Measurements from ENCODE around the gene TPSB2.
A peak's percentile ranks its signal among the peaks of the same experiment; 100 is the strongest.
"Not testable (repeated sequence)": the region's sequence is repeated elsewhere in the genome, so short reads cannot be mapped to it uniquely, and the experiment has no call there.

The TPSB2 gene

DNA sequence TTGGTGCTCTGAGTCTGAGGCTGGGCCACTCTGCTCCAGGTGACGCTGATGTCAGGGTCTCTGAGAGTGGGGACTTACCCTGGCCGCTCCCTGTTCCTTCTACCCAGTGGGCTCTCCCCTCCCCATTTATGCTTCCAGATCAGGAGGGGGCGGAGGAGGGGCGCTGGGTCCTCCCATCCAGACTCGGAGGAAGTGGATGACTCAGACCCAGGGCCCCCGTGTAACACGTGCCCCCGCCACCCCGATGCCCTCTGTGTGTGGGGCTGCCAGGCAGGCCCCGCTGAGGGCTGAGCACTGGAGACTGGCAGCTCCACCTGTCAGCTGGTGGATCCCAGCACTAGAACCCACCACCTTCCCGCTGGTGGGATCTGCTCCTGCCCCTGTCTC lies at the start of gene TPSB2:
Gene TPSB2 (minus strand): TSS at position 101 of the 387 bp plus-strand sequence. CDS start 233 bp downstream, outside the sequence.
- not testable (repeated sequence) for DNase-seq (ENCODE audit: low spot score)

DNA sequence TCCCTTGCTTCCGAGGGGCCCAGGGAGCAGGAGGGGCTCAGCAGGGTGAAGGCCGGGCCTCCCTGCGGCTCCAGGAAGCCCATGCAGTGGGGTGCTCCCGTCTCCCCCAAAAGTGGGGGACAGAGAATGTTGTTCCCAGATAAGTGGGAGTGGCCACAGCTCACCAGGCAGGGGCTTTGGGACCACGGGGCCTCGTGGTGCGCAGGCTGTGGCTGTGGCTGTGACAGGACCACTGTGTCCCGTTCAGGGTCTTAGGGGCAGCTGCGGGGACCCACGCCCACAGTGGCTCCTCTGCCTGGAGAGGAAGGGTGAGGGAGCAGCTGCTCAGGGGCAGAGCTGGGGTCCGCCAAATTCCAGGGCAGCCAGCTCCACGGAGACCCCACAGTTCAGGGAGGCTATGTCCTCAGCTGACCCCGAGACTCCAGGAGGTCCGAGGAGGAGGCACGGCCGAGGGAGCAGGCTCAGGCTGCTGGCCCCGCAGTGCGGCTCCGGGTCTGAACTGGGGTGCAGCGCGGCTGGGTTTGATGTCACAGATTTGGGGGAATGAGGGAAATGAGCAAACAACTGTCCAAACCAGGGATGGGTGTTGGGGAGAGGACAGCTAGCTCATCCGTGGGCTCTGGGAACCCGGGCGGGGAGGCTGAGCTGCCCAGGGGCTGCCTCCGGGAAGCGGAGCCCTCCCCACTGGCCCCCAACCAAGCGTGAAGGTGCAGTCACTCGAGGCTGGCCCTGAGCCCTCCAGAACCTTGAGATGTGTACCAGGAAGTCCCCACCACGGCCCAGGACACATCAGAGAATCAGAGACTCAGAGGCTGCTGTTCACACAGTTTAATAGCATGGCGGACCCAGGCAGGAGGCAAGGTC lies 49.3 kb upstream of the TPSB2 start:
- no peak for DNase-seq (ENCODE audit: low spot score)

DNA sequence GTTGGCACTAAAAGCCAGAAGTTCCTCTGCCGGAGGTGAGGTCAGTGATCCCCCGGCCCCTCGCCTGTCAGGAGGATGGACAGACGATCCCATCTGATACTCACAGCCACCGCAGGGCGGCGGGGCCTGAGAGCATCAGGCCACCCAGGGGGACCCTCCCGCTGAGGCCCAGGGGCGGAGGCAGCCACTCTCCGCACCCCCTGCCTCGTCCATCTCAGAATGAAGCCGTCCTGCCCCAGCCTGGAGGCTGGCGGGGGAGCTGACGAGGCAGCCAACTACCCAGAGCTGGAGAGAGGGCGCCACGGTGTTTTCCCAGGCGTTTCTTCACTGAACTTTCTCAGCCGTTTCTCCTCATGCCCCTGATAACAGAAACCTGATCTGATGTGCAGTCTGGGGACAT lies 48.5 kb upstream of the TPSB2 start:
- DNase-seq (ENCODE audit: low spot score), result no peak

DNA sequence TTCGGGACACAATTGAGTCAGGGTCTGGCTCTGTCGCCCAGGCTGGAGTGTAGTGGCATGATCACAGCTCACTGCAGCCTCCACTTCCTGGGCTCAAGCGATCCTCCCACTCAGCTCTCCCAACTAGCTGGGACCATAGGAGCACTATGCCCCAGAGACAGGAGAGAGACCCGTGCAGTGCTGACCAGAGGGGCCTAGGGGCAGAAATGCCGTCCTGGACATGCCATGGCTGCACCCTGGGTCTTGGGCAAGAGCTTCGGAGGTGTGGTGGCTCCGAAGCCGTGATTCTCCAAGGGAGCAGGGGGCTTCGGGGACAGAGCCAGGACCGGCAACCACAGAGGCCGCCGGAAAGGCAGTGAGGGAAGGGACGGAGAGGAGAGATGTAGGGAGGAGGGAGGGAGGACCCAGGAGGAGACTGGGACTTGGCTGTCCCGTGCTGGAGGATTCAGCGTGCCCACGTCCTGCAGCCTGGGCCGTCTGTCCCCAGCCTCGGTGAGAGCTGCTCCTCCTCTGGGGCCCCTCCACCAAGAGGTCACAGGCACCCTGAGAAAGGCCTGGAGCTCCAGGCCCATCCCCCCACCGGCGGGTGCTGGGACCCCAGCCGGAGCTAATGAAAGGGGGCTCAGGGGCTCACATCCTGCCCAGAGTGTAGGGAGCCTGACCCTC lies 47.8 kb upstream of the TPSB2 start:
- DNase-seq (ENCODE audit: low spot score), result peak; percentile 57

DNA sequence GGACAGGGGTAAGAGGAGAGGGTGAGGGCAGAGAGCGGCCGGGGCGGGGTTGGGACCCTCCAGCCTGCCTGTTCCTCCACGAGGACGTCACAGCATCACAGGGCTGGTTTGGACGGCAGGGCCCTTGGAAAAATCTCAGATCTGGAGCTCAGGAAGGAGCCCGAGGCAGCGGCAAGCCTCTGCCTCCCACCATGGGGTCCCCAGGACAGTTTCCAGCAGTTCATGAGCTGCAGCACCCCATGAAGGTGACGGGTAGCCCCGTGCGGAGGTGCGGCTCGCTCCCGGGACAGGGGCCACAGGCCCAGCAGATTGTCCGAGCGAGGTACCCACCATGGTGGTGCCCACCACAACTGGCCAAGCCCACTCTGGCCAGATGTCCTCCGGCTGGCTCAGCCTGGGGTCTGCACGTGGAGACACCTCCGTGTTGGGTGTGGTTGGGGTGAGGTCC lies 47.2 kb upstream of the TPSB2 start:
- DNase-seq (ENCODE audit: low spot score), result peak; percentile 60

DNA sequence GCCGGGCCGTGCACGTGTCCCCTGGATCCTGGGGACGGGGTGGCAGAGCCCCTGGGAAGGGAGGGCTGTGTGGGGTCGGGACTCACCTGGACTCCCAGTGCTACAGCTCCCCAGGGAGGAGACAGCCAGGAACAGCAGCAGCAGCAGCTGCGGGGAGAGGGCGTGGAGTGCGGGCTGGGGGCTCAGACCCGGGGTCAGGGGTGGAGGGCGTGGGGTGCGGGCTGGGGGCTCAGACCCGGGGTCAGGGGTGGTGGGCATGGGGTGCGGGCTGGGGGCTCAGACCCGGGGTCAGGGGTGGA lies 46.5 kb upstream of the TPSB2 start:
- no peak for DNase-seq (ENCODE audit: low spot score)

DNA sequence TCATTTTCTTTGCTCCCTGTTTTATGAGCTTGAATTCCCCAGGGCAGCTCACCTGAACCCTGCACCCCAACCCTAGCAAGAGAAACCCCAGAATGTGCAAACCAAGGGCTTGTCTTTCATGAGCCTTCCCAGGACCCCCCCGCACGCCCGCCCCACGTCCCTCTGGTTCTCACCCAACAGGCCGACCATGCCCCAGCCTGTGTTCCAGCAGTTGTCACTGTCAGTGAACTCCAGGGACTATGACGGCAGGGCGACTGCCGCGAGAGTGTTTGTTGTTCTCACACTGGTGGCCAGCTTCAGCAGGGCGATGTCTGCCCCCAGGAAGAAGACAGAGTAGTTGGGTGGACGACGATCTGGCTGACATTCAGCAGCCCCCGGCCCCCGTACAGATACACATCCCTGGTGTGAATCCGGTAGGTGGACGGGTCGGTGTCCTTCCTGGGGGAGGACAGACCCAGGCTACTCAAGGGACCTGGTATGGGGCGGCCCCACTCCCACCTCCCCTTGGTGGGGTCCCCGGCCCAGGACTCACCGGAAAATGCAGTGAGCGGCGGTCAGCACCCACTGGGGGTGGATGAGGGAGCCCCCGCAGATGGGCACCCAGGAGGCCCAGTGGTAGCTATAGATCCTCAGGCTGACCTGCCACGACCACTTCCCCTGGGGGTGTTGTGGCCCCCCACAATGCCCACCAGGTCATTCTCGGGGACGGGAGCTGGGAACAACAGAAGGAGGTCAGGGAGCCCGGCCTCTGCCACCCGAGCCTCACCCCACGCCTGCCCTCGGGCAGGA lies 46.0 kb upstream of the TPSB2 start:
- peak; percentile 55 for DNase-seq (ENCODE audit: low spot score)

DNA sequence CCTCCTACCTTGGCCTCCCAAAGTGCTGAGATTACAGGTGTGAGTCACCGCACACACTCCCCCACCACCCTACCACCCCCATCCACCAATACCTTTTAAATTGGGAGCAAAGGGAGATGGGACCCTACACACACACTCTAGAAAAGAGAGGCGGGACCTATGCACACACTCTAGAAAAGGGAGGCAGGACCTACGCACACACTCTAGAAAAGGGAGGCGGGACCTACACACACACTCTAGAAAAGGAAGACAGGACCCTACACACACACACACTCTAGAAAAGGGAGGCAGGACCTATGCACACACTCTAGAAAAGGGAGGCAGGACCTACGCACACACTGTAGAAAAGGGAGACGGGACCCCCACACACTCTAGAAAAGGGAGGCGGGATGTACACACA lies 44.8 kb upstream of the TPSB2 start:
- DNase-seq (ENCODE audit: low spot score), result no peak

DNA sequence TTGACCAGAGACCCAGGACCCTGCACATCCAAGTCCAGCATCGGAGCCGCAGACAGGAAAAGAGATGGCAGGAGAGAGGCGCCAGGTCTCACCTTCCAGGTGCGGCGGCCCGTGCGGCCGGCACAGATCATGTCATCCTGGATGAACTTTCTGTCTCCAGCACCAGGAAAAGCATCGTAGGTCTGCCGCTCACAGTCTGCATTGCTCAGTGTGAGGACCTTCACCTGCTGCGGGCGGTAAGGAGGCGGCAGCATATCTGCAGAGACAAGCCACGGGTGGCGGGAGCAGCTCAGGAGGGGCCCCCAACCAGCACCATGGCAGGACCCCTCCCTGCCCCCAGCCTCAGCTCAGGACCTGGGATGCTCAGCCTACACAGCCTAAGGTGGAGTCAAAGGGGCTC lies 43.8 kb upstream of the TPSB2 start:
- peak; percentile 53 for DNase-seq (ENCODE audit: low spot score)

DNA sequence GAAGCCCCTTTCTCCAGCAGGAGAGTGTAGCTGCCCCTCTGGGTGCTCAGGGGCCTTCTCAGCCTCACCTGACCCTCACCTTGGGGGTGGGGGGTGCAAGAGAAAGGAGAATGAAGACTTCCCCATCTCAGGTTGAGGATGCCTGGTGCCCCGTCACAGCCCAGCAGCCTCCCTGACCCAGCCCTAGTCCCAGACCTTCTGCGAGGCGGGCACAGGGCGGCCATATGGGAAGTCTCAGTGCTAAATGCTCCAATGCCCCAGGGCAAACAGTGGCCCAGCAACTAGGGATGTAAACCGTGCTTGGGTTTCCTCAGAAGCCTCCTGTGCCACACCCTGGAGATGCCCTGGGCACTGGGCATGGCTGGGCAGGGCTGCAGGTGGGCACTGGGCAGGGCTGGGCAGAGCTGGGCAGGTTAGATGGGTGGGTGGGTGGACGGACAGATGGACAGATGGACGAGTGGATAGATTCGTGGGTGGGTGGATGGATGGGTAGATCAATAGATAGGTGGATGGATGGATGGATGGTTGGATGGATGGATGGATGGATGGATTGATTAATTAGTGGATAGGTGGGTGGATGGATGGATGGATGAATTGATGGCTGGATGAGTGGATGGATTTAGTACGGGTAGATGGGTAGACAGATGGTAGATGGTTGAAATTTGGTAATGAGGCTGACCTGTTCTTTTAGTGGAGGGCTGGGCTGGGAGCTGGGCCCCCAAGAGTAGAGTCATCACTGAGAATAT lies 42.6 kb upstream of the TPSB2 start:
- no peak for DNase-seq (ENCODE audit: low spot score)

DNA sequence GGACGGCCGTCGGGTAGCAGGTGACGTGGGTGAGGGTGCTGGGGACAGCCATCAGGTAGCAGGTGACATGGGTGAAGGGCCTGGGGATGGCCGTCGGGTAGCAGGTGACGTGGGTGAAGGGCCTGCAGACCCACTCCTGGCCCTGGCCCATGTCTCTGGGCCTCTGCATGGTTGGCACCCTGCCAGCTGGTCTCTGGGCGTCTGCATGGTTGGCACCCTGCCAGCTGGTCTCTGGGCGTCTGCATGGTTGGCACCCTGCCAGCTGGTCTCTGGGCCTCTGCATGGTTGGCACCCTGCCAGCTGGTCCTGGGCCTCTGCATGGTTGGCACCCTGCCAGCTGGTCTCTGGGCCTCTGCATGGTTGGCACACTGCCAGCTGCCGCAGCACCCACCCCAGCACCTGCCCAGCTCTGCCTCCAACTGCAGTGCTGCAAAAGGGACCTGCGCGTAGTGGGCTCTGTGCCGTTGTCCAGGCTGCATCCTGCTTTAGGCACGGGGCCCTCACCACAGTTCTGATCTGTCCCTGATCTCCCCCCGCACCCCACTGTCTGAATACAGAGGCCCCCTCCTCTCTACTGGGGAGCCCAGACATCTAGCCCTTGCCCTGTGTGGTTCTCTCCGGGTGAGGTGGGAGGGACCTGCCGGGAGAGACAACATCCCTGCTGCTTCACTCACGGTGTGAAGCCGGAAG lies 41.9 kb upstream of the TPSB2 start:
- peak; percentile 72 for DNase-seq (ENCODE audit: low spot score)

DNA sequence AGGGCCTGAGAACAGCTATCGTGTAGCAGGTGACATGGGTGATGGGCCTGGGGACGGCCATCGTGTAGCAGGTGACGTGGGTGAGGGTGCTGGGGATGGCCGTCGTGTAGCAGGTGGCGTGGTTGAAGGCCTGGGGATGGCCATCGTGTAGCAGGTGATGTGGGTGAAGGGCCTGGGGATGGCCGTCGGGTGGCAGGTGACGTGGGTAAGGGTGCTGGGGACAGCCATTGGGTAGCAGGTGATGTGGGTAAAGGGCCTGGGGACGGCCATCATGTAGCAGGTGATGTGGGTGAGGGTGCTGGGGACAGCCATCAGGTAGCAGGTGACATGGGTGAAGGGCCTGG lies 41.4 kb upstream of the TPSB2 start:
- peak; percentile 62 for DNase-seq (ENCODE audit: low spot score)

DNA sequence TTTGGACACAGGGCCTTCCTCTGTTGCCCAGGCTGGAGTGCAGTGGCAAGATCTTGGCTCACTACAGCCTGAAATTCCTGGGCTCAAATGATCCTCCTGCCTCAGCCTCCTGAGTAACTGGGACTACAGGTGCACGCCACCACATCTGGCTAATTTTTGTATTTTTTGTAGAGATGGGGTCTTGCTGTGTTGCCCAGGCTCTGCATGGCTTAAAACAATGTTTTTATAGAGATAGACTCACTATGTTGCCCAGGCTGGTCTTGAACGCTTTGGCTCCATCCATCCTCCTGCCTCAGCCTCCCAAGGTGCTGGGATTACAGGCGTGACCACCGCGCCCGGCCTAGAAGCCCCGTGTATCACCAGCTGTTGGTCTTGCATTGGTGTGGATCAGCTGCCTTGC lies 39.4 kb upstream of the TPSB2 start:
- not testable (repeated sequence) for DNase-seq (ENCODE audit: low spot score)

DNA sequence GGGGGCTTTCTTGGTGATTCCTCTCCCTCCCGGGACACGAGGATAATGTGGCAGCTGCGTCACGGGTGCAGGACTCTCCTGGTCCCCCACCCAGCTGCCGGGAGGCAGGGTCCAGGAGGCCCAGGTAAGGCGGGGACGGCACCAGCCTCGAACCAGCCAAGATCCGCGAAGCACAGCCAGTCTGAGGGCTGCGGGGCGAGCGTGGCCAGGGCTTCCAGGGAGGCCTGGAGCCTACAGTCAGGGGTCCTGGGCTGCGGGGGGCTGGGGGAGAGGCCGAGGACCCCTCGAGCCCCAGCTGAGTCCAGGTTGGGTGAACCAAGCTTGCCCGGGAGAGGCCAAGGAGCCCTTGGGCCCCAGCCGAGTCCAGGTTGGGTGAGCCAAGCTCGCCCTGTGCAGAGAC lies 35.8 kb upstream of the TPSB2 start:
- no peak for DNase-seq (ENCODE audit: low spot score)

DNA sequence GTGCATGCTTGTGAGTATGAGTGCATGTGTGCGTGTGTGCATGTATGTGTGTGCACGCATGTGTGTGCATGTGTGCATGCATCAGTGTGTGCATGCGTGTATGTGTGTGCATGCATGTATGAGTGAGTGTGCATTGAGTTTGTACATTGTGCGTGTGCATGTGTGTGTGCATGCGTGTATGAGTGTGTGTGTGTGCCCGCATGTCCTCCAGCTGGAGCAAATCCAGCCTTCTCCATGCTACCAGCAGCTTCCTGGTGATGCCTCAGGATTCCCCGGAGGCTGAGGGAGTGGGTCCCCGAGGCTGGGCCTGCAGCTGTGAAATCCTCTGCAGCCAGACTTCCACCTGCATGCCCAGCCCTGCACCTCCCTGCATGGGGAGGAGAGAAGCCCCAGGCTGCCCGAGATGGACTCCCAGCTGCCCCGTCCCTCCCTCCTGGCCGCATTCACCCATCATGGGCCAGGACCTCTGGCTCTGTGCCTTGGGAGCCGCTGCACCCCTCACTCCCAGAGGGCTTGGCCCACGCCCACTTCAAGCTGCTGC lies 35.2 kb upstream of the TPSB2 start:
- DNase-seq (ENCODE audit: low spot score), result no peak

DNA sequence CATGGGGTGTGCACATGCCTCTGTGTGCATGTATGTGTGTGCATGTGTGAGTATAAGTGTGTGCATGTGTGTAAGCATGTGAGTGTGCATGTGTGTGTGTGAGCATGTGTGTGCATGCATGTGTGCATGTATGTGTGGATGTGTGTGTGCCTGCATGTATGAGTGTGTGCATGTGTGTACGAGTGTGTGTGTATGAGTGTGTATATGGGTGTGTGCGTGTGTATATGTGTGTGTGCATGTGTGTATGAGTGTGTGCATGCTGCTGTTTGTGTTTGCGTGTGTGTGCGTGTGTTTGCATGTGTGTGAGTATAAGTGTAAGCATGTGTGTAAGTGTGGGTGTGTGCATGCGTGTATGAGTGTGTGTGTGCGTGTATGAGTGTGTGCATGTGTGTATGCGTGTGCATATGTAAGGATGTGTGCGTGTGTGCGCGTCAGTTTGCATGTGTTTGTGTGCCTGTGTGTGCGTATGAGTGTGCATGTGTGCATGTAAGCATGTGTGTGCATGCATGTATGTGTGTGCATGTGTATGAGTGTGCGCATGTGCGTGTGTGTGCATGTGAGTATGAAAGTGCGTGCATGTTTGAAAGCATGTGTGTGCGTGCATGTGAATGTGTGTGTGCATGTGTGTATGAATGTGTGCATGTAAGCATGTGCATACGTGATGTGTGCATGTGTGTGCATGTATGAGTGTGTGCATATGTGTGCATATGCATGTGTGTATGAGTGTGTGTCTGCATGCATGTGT lies 34.5 kb upstream of the TPSB2 start:
- DNase-seq (ENCODE audit: low spot score), result no peak

DNA sequence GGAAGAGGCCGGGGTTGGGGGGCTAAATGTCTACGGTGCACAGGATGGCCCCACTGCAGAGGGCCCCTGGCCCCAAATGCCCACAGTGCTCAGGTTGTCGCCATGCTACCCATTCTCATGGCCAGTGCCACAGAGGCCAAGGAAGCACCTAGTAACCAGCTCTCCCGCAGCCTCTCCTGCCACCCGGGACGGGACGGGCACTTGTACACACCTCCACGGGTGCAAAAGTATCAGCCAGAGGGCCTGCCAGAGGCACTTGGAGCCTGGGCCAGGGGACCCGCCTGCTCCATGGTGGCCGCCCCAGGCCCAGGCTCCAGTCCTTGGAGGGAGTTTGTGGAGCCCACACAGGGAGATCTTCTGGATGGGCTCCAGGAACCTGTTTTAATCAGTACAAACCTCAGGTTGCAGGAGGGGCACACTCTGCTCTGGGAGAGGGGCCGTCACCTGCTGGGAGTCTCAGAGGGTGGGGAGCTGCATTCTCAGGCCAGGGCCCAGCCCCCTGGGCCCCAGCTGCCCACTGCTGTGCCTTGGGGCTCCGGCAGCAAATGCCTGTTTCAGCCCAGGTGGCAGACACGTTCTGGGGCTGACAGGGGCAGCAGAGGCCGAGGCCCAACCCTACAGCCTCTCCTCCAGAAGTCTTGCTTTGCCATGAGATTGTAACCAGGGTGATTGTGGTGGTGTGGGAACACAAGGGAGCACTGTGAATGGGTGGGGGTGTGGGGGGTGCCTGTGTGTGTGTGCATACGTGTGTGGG lies 33.8 kb upstream of the TPSB2 start:
- no peak for DNase-seq (ENCODE audit: low spot score)

DNA sequence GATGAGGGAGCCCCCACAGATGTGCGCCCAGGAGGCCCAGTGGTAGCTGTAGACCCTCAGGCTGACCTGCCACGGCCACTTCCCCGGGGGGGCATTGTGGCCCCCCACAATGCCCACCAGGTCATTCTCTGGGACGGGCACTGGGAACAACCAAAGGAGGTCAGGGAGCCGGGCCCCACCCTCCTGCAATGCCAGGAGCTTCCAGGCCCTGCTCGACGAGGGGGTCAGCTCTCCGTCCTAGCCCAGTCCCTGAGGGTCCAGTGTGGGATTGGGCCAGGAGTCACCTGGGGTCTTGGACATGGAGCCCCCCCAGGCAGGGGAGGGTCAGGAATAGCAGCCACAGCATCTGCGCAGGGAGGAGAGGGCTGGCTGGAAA lies 32.9 kb upstream of the TPSB2 start:
- no peak for DNase-seq (ENCODE audit: low spot score)

DNA sequence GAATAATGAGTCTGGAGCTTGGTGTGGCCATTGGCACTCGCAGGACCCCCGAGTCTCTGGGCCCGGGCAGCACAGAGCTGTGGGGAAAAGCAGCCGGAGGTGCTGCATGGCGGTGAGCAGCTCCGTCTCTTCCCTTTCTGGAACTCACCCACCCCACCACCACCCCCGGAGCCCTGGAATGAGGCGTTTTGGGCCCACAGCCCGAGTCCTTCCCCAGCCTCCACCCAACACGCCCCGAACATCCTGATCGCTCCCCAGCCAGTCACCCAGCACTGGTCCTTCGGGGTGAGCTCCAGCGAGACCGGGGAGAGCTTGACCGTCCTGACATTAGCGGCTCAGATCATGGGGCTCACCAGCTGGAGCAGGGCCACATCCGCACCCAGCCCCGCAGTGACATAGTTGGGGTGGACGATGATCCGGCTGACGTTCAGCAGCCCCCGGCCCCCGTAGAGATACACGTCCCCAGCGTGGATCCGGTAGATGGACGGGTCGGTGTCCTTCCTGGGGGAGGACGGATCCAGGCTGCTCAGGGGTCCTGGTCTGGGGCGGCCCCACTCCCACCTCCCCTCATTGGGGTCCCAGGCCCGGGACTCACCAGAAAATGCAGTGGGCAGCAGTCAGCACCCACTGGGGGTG lies 32.3 kb upstream of the TPSB2 start:
- no peak for DNase-seq (ENCODE audit: low spot score)

All from left forelimb (tissue), 1 donor.